ENCODE measurements around the gene DAPL1. TPM values are rescaled to one million over a fixed set of nuclear protein-coding genes. Genes with fewer than 3 reads are reported as not detected.

DAPL1 gene
- total RNA-seq, 6 experiments from 2014 or later, result not detected

- Histone ChIP-seq H3K27me3 (no peaks in the 10 kb centered on the region), H3K36me3 (no peaks in the 10 kb centered on the region), H3K4me1 (no peaks in the 10 kb centered on the region), H3K27ac (no peak overlapping the region), H3K9me3 (no peaks in the 10 kb centered on the region), H3K4me3 (no peak overlapping the region)
- DNase-seq (no peak), ATAC-seq (no peak)
- no peak for TF ChIP-seq CTCF (IDR thresholded peaks at IDR 0.05)
- TF ChIP-seq POLR2A (IDR thresholded peaks at IDR 0.05), result no peak
- WGBS (ENCODE audit: insufficient coverage, low coverage, low lambda C conversion rate, missing lambda C conversion rate), result 91% methylated on average over 2 of the region's 4 CpGs
- intact Hi-C loops (cut with DNase I), result no loop called here
Measured at GRCh38 chr2:158806941-158807340, 11.8 kb downstream of the DAPL1 start.

DNA sequence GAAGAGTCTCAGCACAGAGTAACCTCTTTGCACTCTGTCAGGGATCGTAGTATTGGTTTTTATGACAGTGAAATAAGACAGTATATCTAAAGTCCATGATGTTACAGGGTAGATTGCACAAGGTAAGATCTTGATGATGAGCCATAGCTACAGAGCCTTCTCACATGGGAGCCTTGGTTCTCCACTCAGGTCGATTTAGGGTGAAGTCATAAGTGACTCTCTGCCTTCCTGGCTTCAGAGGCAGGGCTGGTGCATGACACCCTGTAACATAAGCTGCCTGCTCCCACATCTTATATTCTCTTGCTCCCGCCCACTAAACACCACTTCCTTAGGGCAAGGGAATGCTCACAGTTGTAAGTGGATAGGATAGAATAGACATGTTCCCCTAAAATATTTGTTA, 13.3 kb downstream of the DAPL1 start:
- Histone ChIP-seq H3K27ac (no peak overlapping the region), H3K4me1 (no peaks in the 10 kb centered on the region), H3K27me3 (no peaks in the 10 kb centered on the region), H3K9me3 (no peaks in the 10 kb centered on the region), H3K36me3 (no peaks in the 10 kb centered on the region), H3K4me3 (no peak overlapping the region)
- intact Hi-C loops (cut with DNase I), result no loop called here
- DNase-seq (no peak), ATAC-seq (no peak)
- no peak for TF ChIP-seq POLR2A (IDR thresholded peaks at IDR 0.05)
- TF ChIP-seq CTCF (IDR thresholded peaks at IDR 0.05), result no peak
- 74% methylated on average over 3 of the region's 3 CpGs for WGBS (ENCODE audit: insufficient coverage, low coverage, low lambda C conversion rate, missing lambda C conversion rate)

DNA sequence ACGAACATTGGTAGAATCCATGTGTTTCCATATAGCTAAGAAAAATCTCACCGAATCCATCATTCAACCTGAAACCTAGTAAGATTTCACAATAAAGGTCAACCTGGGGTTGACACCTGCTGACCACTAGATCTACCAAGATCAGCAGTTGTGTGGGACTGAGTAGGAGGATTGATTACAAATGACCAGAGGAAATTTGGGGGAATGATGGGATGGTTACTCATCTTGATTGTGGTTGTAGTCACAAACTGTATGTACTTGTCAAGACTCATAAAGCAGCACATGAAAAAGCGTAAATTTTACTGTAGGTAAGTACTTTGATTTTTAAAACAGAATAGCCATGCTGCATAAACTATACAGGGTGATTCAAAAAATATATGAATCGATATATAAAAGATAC, 14.7 kb downstream of the DAPL1 start:
- DNase-seq, result no peak
- intact Hi-C loops (cut with DNase I), result no loop called here
- WGBS (ENCODE audit: insufficient coverage, low coverage, low lambda C conversion rate, missing lambda C conversion rate), result 37% methylated on average over 4 of the region's 4 CpGs

DNA sequence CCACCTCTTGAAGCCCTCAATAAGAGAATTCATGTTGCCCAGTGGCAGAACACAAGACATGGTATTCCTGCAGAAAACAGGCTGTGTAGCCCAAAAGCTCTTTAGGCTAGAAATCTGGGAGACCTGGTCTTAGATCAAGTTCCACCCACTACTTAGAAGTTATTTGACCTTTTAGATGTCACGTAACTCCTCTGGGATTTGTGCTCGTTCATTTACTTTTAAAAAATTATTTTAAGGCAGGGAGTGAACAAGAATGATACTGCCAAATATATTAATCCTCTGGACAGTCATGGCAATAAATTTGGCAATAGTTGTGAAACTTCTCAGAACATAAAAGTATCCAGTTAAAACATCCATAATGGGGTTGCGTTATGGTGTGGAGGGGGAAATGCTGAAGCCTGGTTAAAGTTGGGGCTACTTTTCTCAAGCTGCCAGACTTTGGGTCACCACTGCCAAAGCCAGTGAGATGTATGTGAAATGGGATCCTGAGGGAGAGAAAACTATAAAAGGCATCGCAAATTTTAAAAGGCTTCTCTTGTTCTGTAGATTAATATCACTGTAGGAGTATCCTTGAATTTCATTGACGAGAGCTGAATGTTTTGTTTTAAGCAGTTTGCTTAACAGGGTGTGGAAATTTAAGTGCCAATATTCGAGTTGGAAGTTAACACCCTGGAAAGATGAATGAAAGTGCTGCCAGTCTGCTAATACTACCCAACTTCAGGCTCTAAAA, 15.8 kb downstream of the DAPL1 start:
- ATAC-seq, result no peak
- no peaks in the 10 kb centered on the region for H3K36me3 ChIP-seq
- WGBS (ENCODE audit: insufficient coverage, low coverage, low lambda C conversion rate, missing lambda C conversion rate), result 60% methylated on average over 6 of the region's 6 CpGs

More for the DNA sequence above, 14.7 kb downstream of the DAPL1 start:
- Histone ChIP-seq H3K27ac (no peak overlapping the region), H3K9me3 (no peaks in the 10 kb centered on the region), H3K27me3 (no peaks in the 10 kb centered on the region), H3K36me3 (no peaks in the 10 kb centered on the region), H3K4me1 (peaks cover 0 to 12% (median 3%) of the 10 kb centered on the region in 4 donors), H3K4me3 (no peak overlapping the region)
- TF ChIP-seq POLR2A (IDR thresholded peaks at IDR 0.05) (no peak), CTCF (IDR thresholded peaks at IDR 0.05) (no peak)
- ATAC-seq, result no peak

More for the DNA sequence above, 15.8 kb downstream of the DAPL1 start:
- Histone ChIP-seq H3K27ac (no peak overlapping the region), H3K4me1 (peaks cover 0 to 14% (median 3%) of the 10 kb centered on the region in 4 donors), H3K27me3 (no peaks in the 10 kb centered on the region), H3K9me3 (no peaks in the 10 kb centered on the region), H3K4me3 (no peak overlapping the region)
- no peak for TF ChIP-seq CTCF (IDR thresholded peaks at IDR 0.05)
- no peak for TF ChIP-seq POLR2A (IDR thresholded peaks at IDR 0.05)
- no peak for DNase-seq
- intact Hi-C loops (cut with DNase I), result no loop called here

All from right lobe of liver (tissue), 6 donors.